Cerebellar nuclear complex (tissue), 1 donor: ENCODE results near the gene CHST9.
"Not testable (repeated sequence)": the region's sequence is repeated elsewhere in the genome, so short reads cannot be mapped to it uniquely, and the experiment has no call there.

Source experiments
- DNase-seq, 2 experiments: peaks; one replicate each; lab custom pipeline; 2025; lab: John Stamatoyannopoulos, UW

CHST9 gene

DNA sequence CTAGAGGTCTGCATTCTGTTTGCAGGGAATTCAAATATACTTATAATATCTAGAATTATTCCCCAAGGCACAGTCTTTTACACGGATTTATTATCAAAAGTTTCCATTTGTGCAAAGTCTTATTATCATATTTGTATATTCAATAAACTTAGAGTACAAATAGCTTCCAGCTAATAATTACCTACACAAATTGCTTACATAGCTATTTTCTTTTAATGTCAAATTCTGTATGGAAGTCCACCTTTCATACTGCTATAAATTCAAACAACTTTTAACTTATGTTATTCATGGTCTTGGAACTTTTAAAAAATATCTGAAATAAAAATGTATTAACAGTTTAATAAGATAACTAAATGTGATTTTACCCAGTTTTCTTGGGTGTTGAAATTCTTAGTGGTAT is 13.1 kb downstream of the CHST9 start:
- DNase-seq = no peak

DNA sequence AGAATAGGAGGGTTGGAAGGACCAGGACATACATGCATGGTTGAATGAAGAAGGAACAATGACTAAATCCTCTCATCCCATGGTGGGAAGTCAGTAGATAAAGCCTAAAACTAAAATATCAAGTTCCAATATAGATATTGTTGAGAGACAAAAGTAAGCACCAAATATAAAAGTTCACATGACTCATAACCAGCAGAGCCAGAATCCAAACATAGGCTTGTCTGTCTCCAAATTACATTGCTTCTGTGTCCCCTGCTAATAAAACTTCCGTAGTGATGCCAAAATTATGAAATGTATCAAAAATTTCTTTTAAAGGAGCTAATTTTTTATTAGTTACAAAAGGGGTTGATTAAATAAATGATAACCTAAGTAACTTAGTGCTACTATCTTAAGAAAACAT is 19.7 kb downstream of the CHST9 start:
- DNase-seq = no peak

DNA sequence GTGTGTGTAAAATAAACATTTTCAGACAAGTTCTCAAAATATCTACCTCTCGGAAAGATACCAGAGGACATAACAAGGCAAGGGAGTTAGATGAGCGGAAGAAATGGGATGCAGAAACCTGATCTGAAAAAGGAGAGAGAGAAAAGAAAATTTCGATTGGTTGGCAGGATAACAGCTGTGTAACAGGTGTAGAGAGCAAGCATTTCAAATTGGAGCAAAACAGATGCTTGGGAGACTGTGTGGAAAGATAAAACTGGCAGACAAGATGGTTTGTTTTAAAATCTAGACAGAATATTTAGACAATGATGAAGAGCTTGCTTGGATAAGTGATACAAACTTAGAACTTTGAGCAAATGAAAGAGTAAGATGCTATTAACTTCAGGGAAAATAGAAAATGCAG is 20.2 kb downstream of the CHST9 start:
- no peak for DNase-seq

DNA sequence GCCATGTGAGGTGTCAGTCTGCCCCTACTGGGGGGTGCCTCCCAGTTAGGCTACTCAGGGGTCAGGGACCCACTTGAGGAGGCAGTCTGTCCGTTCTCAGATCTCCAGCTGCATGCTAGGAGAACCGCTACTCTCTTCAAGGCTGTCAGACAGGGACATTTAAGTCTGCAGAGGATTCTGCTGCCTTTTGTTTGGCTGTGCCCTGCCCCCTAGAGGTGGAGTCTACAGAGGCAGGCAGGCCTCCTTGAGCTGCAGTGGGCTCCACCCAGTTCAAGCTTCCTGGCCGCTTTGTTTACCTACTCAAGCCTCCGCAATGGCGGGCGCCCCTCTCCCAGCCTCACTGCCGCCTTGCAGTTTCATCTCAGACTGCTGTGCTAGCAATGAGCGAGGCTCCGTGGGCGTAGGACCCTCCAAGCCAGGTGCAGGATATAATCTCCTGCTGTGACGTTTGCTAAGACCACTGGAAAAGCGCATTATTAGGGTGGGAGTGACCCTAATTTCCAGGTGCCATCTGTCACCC is 21.9 kb downstream of the CHST9 start:
- not testable (repeated sequence) for DNase-seq

DNA sequence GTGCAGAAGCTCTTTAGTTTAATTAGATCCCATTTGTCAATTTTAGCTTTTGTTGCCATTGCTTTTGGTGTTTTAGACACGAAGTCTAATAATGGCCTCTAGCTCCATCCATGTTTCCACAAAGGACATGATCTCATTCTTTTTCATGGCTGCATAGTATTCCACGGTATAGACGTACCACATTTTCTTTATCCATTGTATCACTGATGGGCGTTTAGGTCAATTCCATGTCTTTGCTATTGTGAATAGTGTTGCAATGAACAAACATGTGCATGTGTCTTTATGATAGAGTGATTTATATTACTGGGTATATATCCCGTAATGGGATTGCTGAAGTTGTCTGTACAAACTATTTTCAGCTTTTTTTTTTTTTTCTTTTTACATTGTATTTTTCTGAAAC is 35.9 kb downstream of the CHST9 start:
- not testable (repeated sequence) for DNase-seq

- no peak for DNase-seq
Measured at GRCh38 chr18:27144672-27145071, 40.4 kb downstream of the CHST9 start.

- DNase-seq = no peak
Measured at GRCh38 chr18:27143580-27144287, 41.4 kb downstream of the CHST9 start.

DNA sequence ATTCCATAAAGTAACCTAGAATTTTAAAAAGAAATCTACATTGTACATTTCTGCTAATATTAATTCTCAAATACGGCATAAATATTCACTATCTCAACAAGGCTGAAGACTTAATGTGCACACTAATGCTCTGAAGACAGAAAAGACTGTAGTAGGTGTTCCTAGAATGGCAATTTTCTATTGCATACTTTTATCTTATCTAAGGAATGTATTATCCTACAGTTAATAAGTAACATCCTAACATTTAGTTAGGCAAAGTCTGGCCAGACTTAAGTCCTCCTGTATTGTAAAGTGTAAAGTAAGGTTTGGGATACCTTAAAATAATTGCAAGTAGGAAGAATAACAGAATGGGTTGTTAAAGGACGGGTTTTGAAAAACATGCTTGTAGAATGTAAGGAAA is 42.2 kb downstream of the CHST9 start:
- DNase-seq = no peak

- DNase-seq = no peak
Measured at GRCh38 chr18:27141876-27142275, 43.2 kb downstream of the CHST9 start.

DNA sequence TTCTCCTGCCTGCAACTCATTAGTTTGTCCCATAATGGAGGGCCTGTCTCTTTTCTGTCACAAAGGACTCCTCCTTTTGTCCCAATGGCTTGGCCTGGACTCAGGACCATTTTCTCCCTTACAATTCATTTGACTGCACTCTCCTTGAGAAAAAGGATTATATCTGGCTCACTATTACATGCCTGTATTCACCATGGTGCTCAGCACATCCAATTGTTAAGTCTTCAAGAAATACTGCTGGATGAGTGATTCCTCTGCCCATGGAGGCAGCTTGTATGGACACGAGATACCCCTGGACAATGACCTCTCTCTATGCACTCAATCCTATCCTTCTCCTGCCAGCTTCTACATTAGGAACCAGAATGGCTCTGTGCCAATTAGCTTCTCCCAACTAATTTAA is 47.0 kb downstream of the CHST9 start:
- no peak for DNase-seq

DNA sequence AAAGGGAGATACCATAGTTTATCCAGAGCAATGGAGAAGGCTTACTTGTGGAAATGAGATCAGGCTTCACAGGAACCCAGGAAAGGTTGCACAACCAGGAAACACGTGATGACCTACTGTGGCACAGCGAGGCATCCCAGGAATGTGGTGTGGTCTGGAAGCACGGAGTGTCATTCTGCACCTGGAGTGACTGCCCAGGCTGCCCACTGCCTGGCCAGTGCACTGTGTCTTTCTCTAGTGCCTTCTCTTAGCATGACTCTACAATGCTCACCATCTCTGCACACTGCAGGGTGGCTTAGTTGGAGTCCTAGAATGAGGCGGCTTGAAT is 48.9 kb downstream of the CHST9 start:
- DNase-seq = no peak

DNA sequence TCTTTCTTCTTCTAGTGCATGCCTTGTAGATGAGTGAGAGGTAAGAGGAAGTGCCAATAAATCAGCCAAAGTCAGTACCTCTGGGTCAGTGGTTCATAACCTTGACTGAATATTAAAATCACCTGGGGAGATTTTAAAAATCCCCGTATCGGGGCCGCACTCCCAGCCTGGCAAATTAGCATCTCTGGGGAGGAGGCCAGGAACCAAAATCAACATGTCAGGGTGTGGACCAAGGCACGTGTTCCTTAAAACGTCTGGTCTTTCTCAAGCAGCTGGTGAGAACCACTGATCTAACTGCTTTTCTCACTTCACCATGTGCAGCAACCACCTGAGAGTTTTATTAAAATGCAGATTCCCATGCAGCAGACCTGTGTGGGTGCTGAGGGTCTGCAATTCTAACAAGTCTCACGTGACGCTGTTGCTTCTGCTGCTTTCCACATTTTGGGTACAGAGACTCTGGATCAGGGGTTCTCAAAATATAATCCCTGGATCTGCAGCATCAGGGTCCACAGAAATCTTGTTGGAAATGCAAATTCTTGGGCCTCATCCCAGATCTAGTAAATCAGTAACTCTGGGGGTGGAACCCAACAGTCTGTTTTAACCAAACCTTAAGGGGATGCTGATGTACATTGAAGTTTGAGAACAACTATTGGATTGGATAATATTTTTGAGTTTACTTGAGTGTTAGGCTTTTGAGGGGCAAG is 49.5 kb downstream of the CHST9 start:
- no peak for DNase-seq

- DNase-seq = no peak
Measured at GRCh38 chr18:27130065-27130630, 55.0 kb downstream of the CHST9 start.

DNA sequence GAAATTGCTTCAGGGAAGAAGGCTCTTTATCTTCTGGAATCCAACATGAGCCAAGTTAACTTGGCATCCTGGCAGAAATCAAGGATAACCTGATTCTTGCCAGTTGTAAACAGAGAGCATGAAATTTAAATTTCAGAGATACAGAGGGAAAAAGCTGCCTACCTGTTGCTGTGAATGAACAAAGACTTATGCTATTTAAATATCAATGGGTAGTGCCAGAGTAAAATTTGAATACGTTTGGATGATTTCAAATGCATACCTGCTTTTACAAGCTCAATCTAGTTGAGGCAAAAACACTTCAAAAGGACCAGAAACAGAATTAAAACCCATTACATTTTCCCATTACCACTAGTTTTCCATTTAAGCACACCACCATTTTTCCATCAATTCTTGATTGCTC is 60.9 kb downstream of the CHST9 start:
- no peak for DNase-seq

DNA sequence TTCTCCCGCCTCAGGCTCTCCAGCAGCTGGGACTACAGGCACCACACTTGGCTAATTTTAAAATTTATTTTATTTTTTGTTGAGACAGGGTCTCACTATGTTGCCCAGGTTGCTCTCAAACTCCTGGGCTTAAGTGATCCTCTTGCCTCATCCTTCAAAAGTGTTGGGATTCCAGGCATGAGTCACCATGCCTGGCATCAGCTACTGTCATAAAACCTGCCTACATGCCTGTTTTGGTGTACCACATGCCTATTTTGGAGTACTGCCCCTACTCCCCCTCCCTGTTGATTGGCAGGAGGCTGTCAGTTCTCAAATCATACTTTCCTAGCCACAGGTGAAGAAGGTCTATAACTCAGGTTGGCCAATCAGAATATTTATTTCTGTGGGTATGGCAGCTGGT is 64.0 kb downstream of the CHST9 start:
- no peak for DNase-seq

DNA sequence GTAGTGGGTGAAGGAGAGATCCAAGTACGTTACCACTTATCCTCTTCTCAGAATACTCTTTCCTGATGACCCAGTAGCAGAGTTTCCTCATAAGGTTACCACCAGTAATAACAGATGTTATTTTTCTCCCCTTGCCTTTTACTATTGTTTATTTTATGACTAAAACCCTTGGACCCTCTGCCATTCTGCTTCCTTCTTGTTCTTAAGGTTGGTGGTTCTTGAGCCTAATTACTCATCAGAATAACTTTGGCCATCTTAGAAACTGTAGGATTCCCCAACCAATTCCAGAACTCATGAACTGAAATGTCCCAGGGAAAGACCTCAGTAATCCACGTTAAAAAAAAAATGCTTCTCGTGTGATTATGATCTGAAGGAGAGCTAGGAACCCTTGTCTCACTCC is 64.9 kb downstream of the CHST9 start:
- no peak for DNase-seq

DNA sequence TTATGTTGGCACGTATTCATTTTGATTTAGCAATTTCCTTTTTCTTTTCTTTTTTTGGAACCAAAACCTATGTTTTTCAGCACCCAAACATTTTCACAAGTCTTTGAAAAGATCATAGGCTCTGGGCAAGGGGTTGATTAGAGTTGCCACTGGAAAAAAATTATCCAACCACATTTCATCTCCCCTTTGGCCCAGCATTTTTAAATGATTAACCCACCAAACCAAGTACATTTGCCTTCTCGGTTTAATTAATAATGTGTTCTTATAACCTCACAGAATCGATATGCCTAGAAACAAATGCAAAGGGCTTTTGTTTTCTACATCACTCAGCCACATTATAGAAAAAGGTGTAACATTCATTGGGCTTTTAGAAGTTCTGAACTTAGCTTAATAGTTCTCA is 66.1 kb downstream of the CHST9 start:
- DNase-seq = no peak

DNA sequence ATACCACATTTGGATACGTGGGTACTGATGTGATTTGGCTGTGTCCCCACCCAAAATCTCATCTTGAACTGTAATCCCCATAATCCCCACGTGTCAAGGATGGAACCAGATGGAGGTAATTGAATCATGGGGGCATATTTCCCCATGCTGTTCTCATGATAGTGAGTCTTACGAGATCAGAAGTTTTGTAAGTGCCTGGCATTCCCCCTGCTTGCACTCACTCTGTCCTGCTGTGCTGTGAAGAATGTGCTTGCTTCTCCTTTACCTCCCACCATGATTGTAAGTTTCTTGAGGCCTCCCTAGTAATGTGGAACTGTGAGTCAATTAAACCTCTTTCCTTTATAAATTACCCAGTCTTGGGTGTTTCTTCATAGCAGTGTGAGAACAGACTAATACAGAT is 70.3 kb downstream of the CHST9 start:
- no peak for DNase-seq

- no peak for DNase-seq
Measured at GRCh38 chr18:27113358-27113757, 71.8 kb downstream of the CHST9 start.

DNA sequence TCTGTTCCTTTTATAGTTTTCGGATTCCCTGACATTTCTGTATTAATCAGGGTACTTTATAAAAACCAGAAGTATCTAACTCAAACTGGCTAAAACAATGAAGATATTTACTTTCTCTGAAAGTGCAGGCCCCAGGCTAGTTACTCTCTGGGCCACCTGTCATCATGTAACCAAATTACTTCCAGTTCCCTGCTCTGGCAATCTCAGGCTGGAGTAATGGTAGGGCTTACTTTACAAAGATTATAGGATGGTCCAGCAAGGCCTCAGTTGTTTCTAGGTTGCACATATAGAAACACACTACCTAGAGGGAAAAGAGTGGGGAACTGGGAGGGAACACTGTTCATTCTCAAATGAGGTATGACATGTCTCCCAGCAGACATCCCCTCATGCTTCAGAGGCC is 74.8 kb downstream of the CHST9 start:
- DNase-seq = no peak

DNA sequence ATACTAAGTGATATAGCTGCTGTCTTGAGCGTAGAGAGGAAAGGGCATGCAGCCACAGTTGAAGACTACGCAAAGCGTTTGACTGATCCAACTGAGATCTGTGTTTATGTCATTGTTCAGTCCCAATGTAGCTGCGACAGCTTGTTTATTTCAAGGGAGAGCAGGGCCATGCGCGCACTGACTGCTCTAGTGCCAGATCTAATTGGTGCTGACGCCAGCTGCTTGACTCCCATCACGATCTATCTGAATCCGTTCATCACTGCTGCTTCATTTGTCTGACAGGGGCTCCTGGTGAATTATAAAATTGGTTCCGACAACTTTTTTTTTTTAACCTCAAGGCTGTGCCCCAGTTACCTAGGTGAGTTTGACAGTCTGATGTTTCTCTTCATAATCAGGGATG is 75.7 kb downstream of the CHST9 start:
- no peak for DNase-seq

GRCh38 chr18:27108842-27109241 is 76.3 kb downstream of the CHST9 start:
- no peak for DNase-seq

- no peak for DNase-seq
Measured at GRCh38 chr18:27104743-27105142, 80.4 kb downstream of the CHST9 start.
